Astrocyte (in vitro differentiated cells and primary cell): ENCODE measurements around the gene RYR2. TPM values are rescaled to one million over a fixed set of nuclear protein-coding genes. Genes with fewer than 3 reads are reported as not detected.

Experiments used
- DNase-seq: peaks from one replicate; pipeline ENCODE4 v3.0.0-alpha.2; 2010; ENCODE audit warnings: low read depth
- FAIRE-seq: peaks from 2 replicates; lab custom pipeline; 2011; peaks lifted over from hg19 to GRCh38; lab: Jason Lieb, UNC
- H2AFZ ChIP-seq: 2 replicates; pipeline ENCODE4 v1.6.0; 2012; ENCODE audit warnings: low read depth, low read length, inconsistent platforms
- H3K27ac ChIP-seq: 2 replicates; pipeline ENCODE4 v1.5.1; 2011; ENCODE audit warnings: low read depth, low read length, inconsistent platforms
- H3K27me3 ChIP-seq: 2 replicates; pipeline ENCODE4 v1.6.0; 2011; ENCODE audit warnings: low read length, inconsistent platforms; ENCODE audit not compliant: insufficient read depth
- H3K36me3 ChIP-seq: 2 replicates; pipeline ENCODE4 v1.5.1; 2011; ENCODE audit warnings: low read length, inconsistent platforms; ENCODE audit not compliant: insufficient read depth
- H3K4me1 ChIP-seq: 2 replicates; pipeline ENCODE4 v1.5.1; 2011; ENCODE audit warnings: low read length, inconsistent platforms; ENCODE audit not compliant: insufficient read depth
- H3K4me2 ChIP-seq: 2 replicates; pipeline ENCODE4 v1.6.0; 2012; ENCODE audit warnings: low read length, inconsistent platforms
- H3K4me3 ChIP-seq: 2 replicates; pipeline ENCODE4 v1.5.1; 2011; ENCODE audit warnings: low read depth, mild to moderate bottlenecking, low read length, inconsistent platforms; ENCODE audit not compliant: insufficient read depth
- H3K79me2 ChIP-seq: 2 replicates; pipeline ENCODE4 v1.6.0; 2012; ENCODE audit warnings: mild to moderate bottlenecking, low read length, inconsistent platforms; ENCODE audit not compliant: insufficient read depth
- H3K9ac ChIP-seq: 2 replicates; pipeline ENCODE4 v1.6.0; 2012; ENCODE audit warnings: mild to moderate bottlenecking, low read length, inconsistent platforms
- H3K9me3 ChIP-seq: 2 replicates; pipeline ENCODE4 v1.5.1; 2012; ENCODE audit warnings: low read depth, mild to moderate bottlenecking, low read length, inconsistent platforms; ENCODE audit not compliant: insufficient read depth
- H4K20me1 ChIP-seq: 2 replicates; pipeline ENCODE4 v1.6.0; 2012; ENCODE audit warnings: low read length, inconsistent platforms; ENCODE audit not compliant: insufficient read depth
- H3K27ac Mint-ChIP-seq: one replicate; pipeline ENCODE4 v1.8.0; 2021; ENCODE audit warnings: mild to moderate bottlenecking, mixed read lengths; ENCODE audit not compliant: unreplicated experiment
- H3K27me3 Mint-ChIP-seq: one replicate; pipeline ENCODE4 v1.8.0; 2021; ENCODE audit warnings: low read depth, mixed read lengths; ENCODE audit not compliant: unreplicated experiment
- H3K36me3 Mint-ChIP-seq: one replicate; pipeline ENCODE4 v1.8.0; 2021; ENCODE audit warnings: low read depth, mixed read lengths; ENCODE audit not compliant: unreplicated experiment
- H3K4me1 Mint-ChIP-seq: one replicate; pipeline ENCODE4 v1.8.0; 2021; ENCODE audit warnings: low read depth, mixed read lengths; ENCODE audit not compliant: unreplicated experiment
- H3K4me3 Mint-ChIP-seq: one replicate; pipeline ENCODE4 v1.8.0; 2021; ENCODE audit warnings: mild to moderate bottlenecking, moderate library complexity, mixed read lengths; ENCODE audit not compliant: unreplicated experiment
- H3K9me3 Mint-ChIP-seq: one replicate; pipeline ENCODE4 v1.8.0; 2021; ENCODE audit warnings: mild to moderate bottlenecking, mixed read lengths; ENCODE audit not compliant: unreplicated experiment
- CTCF ChIP-seq: IDR thresholded peaks from 2 replicates; pipeline ENCODE4 v1.5.1; 2011; ENCODE audit warnings: low read depth, mild to moderate bottlenecking, inconsistent platforms, low read length, moderate library complexity; ENCODE audit not compliant: insufficient read depth
- EZH2 ChIP-seq: IDR thresholded peaks from 2 replicates; pipeline ENCODE4 v1.6.1; 2012; ENCODE audit warnings: mild to moderate bottlenecking, low read length, inconsistent platforms; ENCODE audit not compliant: insufficient read depth
- total RNA-seq: library from RNA; stranded (reverse); gene quantifications from 2 replicates; pipeline ENCODE4 v1.2.1, GENCODE V29; 2021

RYR2 gene
- total RNA-seq, 1 donor from 2014 or later = 0.30 TPM

- peaks cover 4% of the 10 kb centered on the region for H3K4me1 Mint-ChIP-seq
- H3K27me3 Mint-ChIP-seq = no peaks in the 10 kb centered on the region
- no peaks in the 10 kb centered on the region for H3K36me3 ChIP-seq
- no peak overlapping the region for H3K27ac Mint-ChIP-seq
- H3K4me1 ChIP-seq = no peaks in the 10 kb centered on the region
- no peak overlapping the region for H3K27ac ChIP-seq
- H3K4me3 ChIP-seq = no peak overlapping the region
- H3K36me3 Mint-ChIP-seq = no peaks in the 10 kb centered on the region
- no peak overlapping the region for H3K9ac ChIP-seq
- H3K4me2 ChIP-seq = no peak overlapping the region
- no peaks in the 10 kb centered on the region for H3K27me3 ChIP-seq
- no peak overlapping the region for H3K4me3 Mint-ChIP-seq
- FAIRE-seq (no peak), DNase-seq (no peak)
- no peak overlapping the region for H2AFZ ChIP-seq
- H3K9me3 Mint-ChIP-seq = no peaks in the 10 kb centered on the region
- TF ChIP-seq EZH2 (no peak), CTCF (no peak)
- H3K79me2 ChIP-seq = no peaks in the 10 kb centered on the region
- no peaks in the 10 kb centered on the region for H4K20me1 ChIP-seq
- no peaks in the 10 kb centered on the region for H3K9me3 ChIP-seq
Observed at GRCh38 chr1:237387144-237387505, 345.1 kb downstream of the RYR2 start.

GRCh38 chr1:237390823-237391222 lies 348.8 kb downstream of the RYR2 start:
- Histone ChIP-seq H3K27me3 (no peaks in the 10 kb centered on the region), H3K9me3 (no peaks in the 10 kb centered on the region), H3K4me2 (no peak overlapping the region), H3K79me2 (no peaks in the 10 kb centered on the region), H3K27ac (no peak overlapping the region), H3K4me3 (no peak overlapping the region), H2AFZ (no peak overlapping the region), H3K36me3 (no peaks in the 10 kb centered on the region), H4K20me1 (no peaks in the 10 kb centered on the region), H3K9ac (no peak overlapping the region), H3K4me1 (no peaks in the 10 kb centered on the region)
- H3K9me3 Mint-ChIP-seq = no peaks in the 10 kb centered on the region
- H3K36me3 Mint-ChIP-seq = no peaks in the 10 kb centered on the region
- no peak for DNase-seq
- no peak overlapping the region for H3K27ac Mint-ChIP-seq
- no peak for FAIRE-seq
- no peak overlapping the region for H3K4me3 Mint-ChIP-seq
- peaks cover 4% of the 10 kb centered on the region for H3K4me1 Mint-ChIP-seq
- H3K27me3 Mint-ChIP-seq = no peaks in the 10 kb centered on the region
- no peak for TF ChIP-seq CTCF
- no peak for TF ChIP-seq EZH2

GRCh38 chr1:237393632-237394031 lies 351.6 kb downstream of the RYR2 start:
- Histone ChIP-seq H3K4me3 (no peak overlapping the region), H3K36me3 (no peaks in the 10 kb centered on the region), H3K4me1 (no peaks in the 10 kb centered on the region), H3K9ac (no peak overlapping the region), H3K27me3 (no peaks in the 10 kb centered on the region), H3K79me2 (no peaks in the 10 kb centered on the region), H3K9me3 (no peaks in the 10 kb centered on the region), H3K27ac (no peak overlapping the region), H2AFZ (no peak overlapping the region), H4K20me1 (no peaks in the 10 kb centered on the region), H3K4me2 (no peak overlapping the region)
- peaks cover 4% of the 10 kb centered on the region for H3K4me1 Mint-ChIP-seq
- H3K27ac Mint-ChIP-seq = no peak overlapping the region
- H3K4me3 Mint-ChIP-seq = no peak overlapping the region
- FAIRE-seq (no peak), DNase-seq (no peak)
- no peaks in the 10 kb centered on the region for H3K27me3 Mint-ChIP-seq
- no peaks in the 10 kb centered on the region for H3K36me3 Mint-ChIP-seq
- H3K9me3 Mint-ChIP-seq = no peaks in the 10 kb centered on the region
- TF ChIP-seq EZH2 (no peak), CTCF (no peak)
